K562 (cell line): ENCODE measurements around the gene CRB2. TPM values are rescaled to one million over a fixed set of nuclear protein-coding genes. Genes with fewer than 3 reads are reported as not detected.

ENCODE experiments used
- ATF4 ChIP-seq: fragments of 450-650 bp; formaldehyde crosslinking; IDR thresholded peaks from 2 replicates; pipeline ENCODE4 v1.4.0; 2022; ENCODE audit warnings: mild to moderate bottlenecking, moderate library complexity
- BHLHE40 ChIP-seq: IDR thresholded peaks from 2 replicates; pipeline ENCODE4 v1.6.1; 2011; ENCODE audit warnings: low read length, improper control_type of control experiment
- CBFA2T3 ChIP-seq: fragments of 450-650 bp; IDR thresholded peaks from 2 replicates; pipeline ENCODE4 v1.6.1; 2017
- CBX2 ChIP-seq: fragments of 200-600 bp; sonication (generic); IDR thresholded peaks from one replicate; pipeline ENCODE4 v1.6.1; 2012; ENCODE audit warnings: mild to moderate bottlenecking, low read length, inconsistent platforms; ENCODE audit not compliant: insufficient read depth, poor library complexity, severe bottlenecking
- CEBPB ChIP-seq: fragments of 450-650 bp; IDR thresholded peaks from 2 replicates; pipeline ENCODE4 v1.6.1; 2016; ENCODE audit warnings: missing genetic modification characterization, missing compliant biosample characterization
- CHD2 ChIP-seq: IDR thresholded peaks from 2 replicates; pipeline ENCODE4 v1.6.1; 2011; ENCODE audit warnings: low read depth, low read length
- CREB3L1 ChIP-seq: fragments of 450-650 bp; IDR thresholded peaks from 2 replicates; pipeline ENCODE4 v1.6.1; 2014; ENCODE audit warnings: low read depth, mild to moderate bottlenecking, moderate library complexity, borderline replicate concordance
- CSDE1 ChIP-seq, 2 experiments: fragments of 450-650 bp; IDR thresholded peaks; 2 replicates each; pipeline ENCODE4 v1.6.1; 2016; ENCODE audit warnings: mild to moderate bottlenecking in 1 of 2
- CTCF ChIP-seq, 3 experiments: IDR thresholded peaks in 2 of 3; conservative IDR thresholded peaks in 1 of 3; 2 replicates each; pipeline ENCODE4 v1.5.1; 2011 to 2012; ENCODE audit warnings: low read length in 3 of 3, mild to moderate bottlenecking in 3 of 3, control low read depth in 2 of 3, improper control_type of control experiment in 1 of 3, inconsistent platforms in 1 of 3, low read depth in 1 of 3, mixed read lengths in 1 of 3, moderate library complexity in 1 of 3; ENCODE audit not compliant: insufficient read depth in 2 of 3
- E2F5 ChIP-seq: sonication (generic); formaldehyde crosslinking; IDR thresholded peaks from 2 replicates; pipeline ENCODE4 v1.8.0; 2022; ENCODE audit warnings: mild to moderate bottlenecking, missing genetic modification reagents
- ELF1 ChIP-seq: fragments of 200-800 bp; sonication (Bioruptor generic); IDR thresholded peaks from 2 replicates; pipeline ENCODE4 v1.6.1; 2016; ENCODE audit warnings: missing genetic modification characterization, missing compliant biosample characterization
- HDAC6 ChIP-seq: IDR thresholded peaks from 2 replicates; pipeline ENCODE4 v1.6.1; 2012; ENCODE audit warnings: low read depth, mild to moderate bottlenecking, control low read depth, inconsistent platforms, low read length, moderate library complexity
- HINFP ChIP-seq: fragments of 450-650 bp; conservative IDR thresholded peaks from 2 replicates; pipeline ENCODE4 v1.6.1; 2016; ENCODE audit warnings: missing genetic modification characterization, low read depth, mild to moderate bottlenecking, control low read depth, missing compliant biosample characterization
- KLF1 ChIP-seq: fragments of 450-650 bp; IDR thresholded peaks from 2 replicates; pipeline ENCODE4 v1.6.1; 2016; ENCODE audit warnings: missing genetic modification characterization, missing compliant biosample characterization
- NCOA4 ChIP-seq: fragments of 450-650 bp; IDR thresholded peaks from 2 replicates; pipeline ENCODE4 v1.6.1; 2018; ENCODE audit warnings: mild to moderate bottlenecking; ENCODE audit not compliant: partially characterized antibody
- TCF15 ChIP-seq: fragments of 250-450 bp; sonication (Bioruptor Pico); IDR thresholded peaks from 2 replicates; pipeline ENCODE4 v1.8.0; 2022; ENCODE audit warnings: moderate library complexity, mild to moderate bottlenecking, inconsistent platforms
- TRIM28 ChIP-seq: fragments of 450-650 bp; IDR thresholded peaks from 2 replicates; pipeline ENCODE4 v1.6.1; 2017
- ZBTB1 ChIP-seq: sonication (generic); formaldehyde crosslinking; IDR thresholded peaks from 2 replicates; pipeline ENCODE4 v1.8.1; 2023; ENCODE audit warnings: missing genetic modification reagents, low read depth, mild to moderate bottlenecking, borderline replicate concordance
- ZEB2 ChIP-seq: fragments of 450-650 bp; IDR thresholded peaks from 2 replicates; pipeline ENCODE4 v1.6.1; 2016
- ZFP30 ChIP-seq: fragments of 250-450 bp; sonication (Bioruptor Pico); IDR thresholded peaks from 2 replicates; pipeline ENCODE4 v1.8.0; 2022; ENCODE audit warnings: moderate library complexity, mild to moderate bottlenecking, inconsistent platforms, borderline replicate concordance
- ZNF436 ChIP-seq: fragments of 250-450, 450-650 bp; sonication (Bioruptor Pico); formaldehyde crosslinking; IDR thresholded peaks from 2 replicates; pipeline ENCODE4 v1.7.0; 2020; ENCODE audit warnings: mild to moderate bottlenecking
- ZNF511 ChIP-seq: sonication (generic); formaldehyde crosslinking; IDR thresholded peaks from 2 replicates; pipeline ENCODE4 v1.8.0; 2022; ENCODE audit warnings: mild to moderate bottlenecking, missing genetic modification reagents
- polyA plus RNA-seq, 8 experiments: library from polyadenylated mRNA; depleted of rRNA in 4 of 8; stranded (reverse) in 5 of 8; unstranded in 3 of 8; fragments of >200 nt; fragmentation: Nextera tagmentation in 2 of 8; fragmentation: Illumina TruSeq in 1 of 8; extraction: Ambion mirVana in 2 of 8; extraction: Trizol in 1 of 8; gene quantifications; 2 replicates each; pipeline versions ENCODE4 v1.2.1 to v1.2.3, GENCODE V29; 2011 to 2014; ENCODE audit warnings: inconsistent platforms in 1 of 8, missing spikeins in 1 of 8
- total RNA-seq, 7 experiments: library from RNA; depleted of rRNA in 6 of 7; stranded (reverse); fragments of >200 nt in 6 of 7; fragmentation: Illumina TruSeq in 2 of 7; extraction: Trizol in 2 of 7; gene quantifications; 2 replicates each; pipeline versions ENCODE4 v1.2.1 to v1.2.3, GENCODE V29; 2011 to 2021; ENCODE audit warnings: low replicate concordance in 1 of 7

The CRB2 gene
- total and polyA plus RNA-seq, 9 of the 15 experiments (the other 6 are each of a cell fraction or from before 2014, with no cell fraction given): 0.13 to 1.2 (median 0.25) TPM; not detected in 2

GRCh38 chr9:123316053-123316718 lies 39.8 kb upstream of the CRB2 start (continued):
- TF ChIP-seq TCF15 (no peak), BHLHE40 (no peak), CREB3L1 (no peak), CHD2 (no peak), KLF1 (tag) (no peak), CBX2 (no peak), E2F5 (no peak), CTCF (IDR thresholded peaks at IDR 0.05 in 2 of 3, conservative IDR thresholded peaks at IDR 0.05 in 1 of 3; ENCODE audit: insufficient read depth in 2 of 3, low read depth in 1 of 3, low read length in 3 of 3) (no peak), CBFA2T3 (no peak), ZNF511 (CRISPR knock-in tag) (no peak), ZNF436 (CRISPR knock-in tag) (no peak), TRIM28 (no peak), ZFP30 (CRISPR knock-in tag) (no peak), ATF4 (CRISPR knock-in tag) (no peak), CEBPB (tag) (no peak), ZEB2 (no peak), ELF1 (tag) (no peak), ZBTB1 (CRISPR knock-in tag) (no peak), HINFP (tag) (no peak), NCOA4 (no peak), CSDE1 (IDR thresholded peaks at IDR 0.05) (no peak), HDAC6 (no peak)
